T-helper 2 cell treated with Interferon-gamma antibody and Interleukin-4, amounts not matched to agents 5 μg/mL and 100 μg/mL, for 36 hours (primary cell): ENCODE results near the gene ATP8B4.

Experiments
- DNase-seq: peaks from one replicate; pipeline ENCODE4 v3.0.0; 2021; ENCODE audit warnings: low spot score
- H3K27ac Mint-ChIP-seq: one replicate; pipeline ENCODE4 v1.8.0; 2021; ENCODE audit warnings: mild to moderate bottlenecking, mixed read lengths
- H3K27me3 Mint-ChIP-seq: one replicate; pipeline ENCODE4 v1.8.0; 2021; ENCODE audit warnings: low read depth, mixed read lengths
- H3K36me3 Mint-ChIP-seq: one replicate; pipeline ENCODE4 v1.8.0; 2021; ENCODE audit warnings: low read depth, mixed read lengths
- H3K4me1 Mint-ChIP-seq: one replicate; pipeline ENCODE4 v1.8.0; 2021; ENCODE audit warnings: low read depth, mixed read lengths
- H3K4me3 Mint-ChIP-seq: one replicate; pipeline ENCODE4 v1.8.0; 2022; ENCODE audit warnings: mild to moderate bottlenecking, moderate library complexity, mixed read lengths
- H3K9me3 Mint-ChIP-seq: one replicate; pipeline ENCODE4 v1.8.0; 2021; ENCODE audit warnings: mixed read lengths

Gene ATP8B4

GRCh38 chr15:50128266-50128665, 9.2 kb upstream of the ATP8B4 start:
- Mint-ChIP-seq H3K4me1 (peaks cover 9% of the 10 kb centered on the region), H3K36me3 (peaks cover 22% of the 10 kb centered on the region), H3K27ac (no peak overlapping the region), H3K9me3 (peaks cover 17% of the 10 kb centered on the region), H3K4me3 (no peak overlapping the region), H3K27me3 (no peaks in the 10 kb centered on the region)
- DNase-seq = no peak

GRCh38 chr15:50127255-50127777, 8.3 kb upstream of the ATP8B4 start:
- H3K36me3 Mint-ChIP-seq = peaks cover 21% of the 10 kb centered on the region
- no peaks in the 10 kb centered on the region for H3K27me3 Mint-ChIP-seq
- H3K9me3 Mint-ChIP-seq = peaks cover 17% of the 10 kb centered on the region
- DNase-seq = no peak
- H3K4me3 Mint-ChIP-seq = no peak overlapping the region
- H3K27ac Mint-ChIP-seq = no peak overlapping the region
- H3K4me1 Mint-ChIP-seq = peaks cover 6% of the 10 kb centered on the region

- Mint-ChIP-seq H3K36me3 (peaks cover 21% of the 10 kb centered on the region), H3K9me3 (peaks cover 16% of the 10 kb centered on the region), H3K27ac (no peak overlapping the region), H3K4me3 (no peak overlapping the region), H3K27me3 (no peaks in the 10 kb centered on the region), H3K4me1 (peaks cover 13% of the 10 kb centered on the region)
- DNase-seq = no peak
These were observed 7.0 kb upstream of the ATP8B4 start for GRCh38 chr15:50126072-50126471.

- Mint-ChIP-seq H3K4me1 (peaks cover 20% of the 10 kb centered on the region), H3K4me3 (no peak overlapping the region), H3K27me3 (no peaks in the 10 kb centered on the region), H3K36me3 (peaks cover 16% of the 10 kb centered on the region), H3K9me3 (peaks cover 15% of the 10 kb centered on the region), H3K27ac (no peak overlapping the region)
- no peak for DNase-seq
These were observed 5.6 kb upstream of the ATP8B4 start for GRCh38 chr15:50124631-50125030.

- no peak for DNase-seq
- H3K36me3 Mint-ChIP-seq = peaks cover 12% of the 10 kb centered on the region
These were observed 5.0 kb upstream of the ATP8B4 start for GRCh38 chr15:50123861-50124557.

GRCh38 chr15:50120729-50121128, 1.7 kb upstream of the ATP8B4 start:
- Mint-ChIP-seq H3K4me1 (peaks cover 34% of the 10 kb centered on the region), H3K27me3 (no peaks in the 10 kb centered on the region)

More at GRCh38 chr15:50123861-50124557, 5.0 kb upstream of the ATP8B4 start:
- Mint-ChIP-seq H3K27me3 (no peaks in the 10 kb centered on the region), H3K4me3 (no peak overlapping the region), H3K9me3 (peaks cover 15% of the 10 kb centered on the region), H3K4me1 (peaks cover 24% of the 10 kb centered on the region), H3K27ac (no peak overlapping the region)

GRCh38 chr15:50117431-50118027, 1.5 kb downstream of the ATP8B4 start:
- no peaks in the 10 kb centered on the region for H3K9me3 Mint-ChIP-seq
- peaks cover 54% of the 10 kb centered on the region for H3K4me1 Mint-ChIP-seq
- DNase-seq = no peak
- H3K4me3 Mint-ChIP-seq = peak overlapping the region; percentile 85
- H3K36me3 Mint-ChIP-seq = peaks cover 23% of the 10 kb centered on the region
- no peaks in the 10 kb centered on the region for H3K27me3 Mint-ChIP-seq
- peak overlapping the region; percentile 71 for H3K27ac Mint-ChIP-seq

More at GRCh38 chr15:50120729-50121128, 1.7 kb upstream of the ATP8B4 start:
- Mint-ChIP-seq H3K27ac (no peak overlapping the region), H3K9me3 (peaks cover 15% of the 10 kb centered on the region), H3K4me3 (no peak overlapping the region), H3K36me3 (peaks cover 20% of the 10 kb centered on the region)
- no peak for DNase-seq

- H3K4me1 Mint-ChIP-seq = peaks cover 59% of the 10 kb centered on the region
- H3K27ac Mint-ChIP-seq = peak overlapping the region; percentile 4
- DNase-seq = peak; percentile 39
- H3K4me3 Mint-ChIP-seq = peak overlapping the region; percentile 54
- H3K9me3 Mint-ChIP-seq = no peaks in the 10 kb centered on the region
- no peaks in the 10 kb centered on the region for H3K27me3 Mint-ChIP-seq
- peaks cover 30% of the 10 kb centered on the region for H3K36me3 Mint-ChIP-seq
These were observed 2.6 kb downstream of the ATP8B4 start for GRCh38 chr15:50116477-50116876.

GRCh38 chr15:50113992-50114780, 4.8 kb downstream of the ATP8B4 start:
- Mint-ChIP-seq H3K27me3 (no peaks in the 10 kb centered on the region), H3K4me1 (peaks cover 66% of the 10 kb centered on the region), H3K9me3 (no peaks in the 10 kb centered on the region), H3K4me3 (peak overlapping the region; percentile 33), H3K27ac (peak overlapping the region; percentile 20), H3K36me3 (peaks cover 30% of the 10 kb centered on the region)
- DNase-seq = no peak

- Mint-ChIP-seq H3K4me3 (no peak overlapping the region), H3K27me3 (no peaks in the 10 kb centered on the region), H3K4me1 (peaks cover 68% of the 10 kb centered on the region)
These were observed 5.9 kb downstream of the ATP8B4 start for GRCh38 chr15:50113187-50113505.

GRCh38 chr15:50112488-50113186, 6.4 kb downstream of the ATP8B4 start:
- Mint-ChIP-seq H3K4me3 (peak overlapping the region; percentile 25), H3K36me3 (peaks cover 30% of the 10 kb centered on the region), H3K27me3 (no peaks in the 10 kb centered on the region), H3K27ac (peak overlapping the region; percentile 78), H3K4me1 (peaks cover 71% of the 10 kb centered on the region), H3K9me3 (no peaks in the 10 kb centered on the region)
- DNase-seq = no peak

More at GRCh38 chr15:50113187-50113505, 5.9 kb downstream of the ATP8B4 start:
- peaks cover 33% of the 10 kb centered on the region for H3K36me3 Mint-ChIP-seq
- no peaks in the 10 kb centered on the region for H3K9me3 Mint-ChIP-seq
- H3K27ac Mint-ChIP-seq = peak overlapping the region; percentile 64
- no peak for DNase-seq

- Mint-ChIP-seq H3K27ac (peak overlapping the region; percentile 46), H3K4me1 (peaks cover 75% of the 10 kb centered on the region), H3K4me3 (peak overlapping the region; percentile 81), H3K36me3 (peaks cover 21% of the 10 kb centered on the region), H3K9me3 (no peaks in the 10 kb centered on the region), H3K27me3 (no peaks in the 10 kb centered on the region)
- no peak for DNase-seq
These were observed 8.7 kb downstream of the ATP8B4 start for GRCh38 chr15:50110285-50110684.

GRCh38 chr15:50109076-50109987, 9.7 kb downstream of the ATP8B4 start:
- Mint-ChIP-seq H3K27ac (peak overlapping the region; percentile 88), H3K27me3 (no peaks in the 10 kb centered on the region), H3K4me1 (peaks cover 77% of the 10 kb centered on the region), H3K4me3 (peak overlapping the region; percentile 81), H3K36me3 (peaks cover 24% of the 10 kb centered on the region), H3K9me3 (peaks cover under 1% of the 10 kb centered on the region)
- no peak for DNase-seq
